Loucy (cell line): Measurements from ENCODE around the gene FAM89B.

ENCODE experiments used
- CTCF ChIP-seq: fragments of 200-600 bp; sonication (generic); conservative IDR thresholded peaks from 2 replicates; pipeline ENCODE4 v1.5.1; 2014; ENCODE audit warnings: mild to moderate bottlenecking, antibody characterized with exemption, low read length
- EZH2phosphoT487 ChIP-seq: fragments of 200-600 bp; IDR thresholded peaks from 2 replicates; pipeline ENCODE4 v1.6.1; 2018; ENCODE audit warnings: antibody characterized with exemption, mild to moderate bottlenecking, moderate library complexity, borderline replicate concordance

DNA sequence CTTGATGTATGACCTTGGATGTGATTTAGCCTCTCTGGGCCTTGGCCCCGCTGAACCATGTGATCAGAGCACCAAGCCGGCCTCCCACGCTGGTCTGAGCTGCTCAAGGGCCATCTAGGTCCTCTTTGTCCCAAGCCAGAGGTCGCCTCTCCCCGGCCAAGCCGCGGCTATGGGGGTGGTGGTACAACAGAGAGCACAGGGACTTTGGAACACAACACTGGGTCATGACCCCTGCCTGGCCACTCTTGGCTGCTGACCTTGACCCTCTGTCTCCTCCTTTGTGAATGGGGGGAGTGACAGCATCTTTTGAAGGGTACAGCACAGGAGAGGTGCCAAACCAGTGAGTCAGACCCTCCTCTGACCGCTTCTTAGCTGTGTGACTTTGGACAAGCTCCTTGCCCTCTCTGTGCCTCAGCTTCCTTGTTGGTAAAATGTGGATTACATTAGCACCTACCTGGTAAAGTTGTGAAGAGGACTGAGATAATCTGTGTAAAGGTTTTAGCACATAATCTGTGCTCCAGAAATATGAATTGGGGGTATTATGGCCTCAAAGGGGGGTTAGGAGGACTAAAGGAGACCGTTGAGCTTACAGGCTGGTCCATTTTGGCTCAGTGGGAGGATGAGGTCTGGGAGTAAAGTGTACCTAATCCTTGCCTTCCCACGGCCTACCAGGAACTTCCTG is 42.7 kb upstream of the FAM89B start:
- no peak for TF ChIP-seq CTCF
- no peak for TF ChIP-seq EZH2phosphoT487
